ENCODE results near the gene LYSMD4.

LYSMD4 gene

GRCh38 chr15:99718421-99718820 is 14.8 kb downstream of the LYSMD4 start:
- no peak for DNase-seq (ENCODE audit: low read depth)
- no peak overlapping the region for H3K4me3 ChIP-seq (ENCODE audit: control insufficient read depth, low read depth, low read length)
- TF ChIP-seq CTCF (IDR thresholded peaks at IDR 0.05; ENCODE audit: control insufficient read depth, insufficient read depth, low read depth, low read length, missing control alignments) = no peak

- no peak for TF ChIP-seq CTCF (IDR thresholded peaks at IDR 0.05; ENCODE audit: control insufficient read depth, insufficient read depth, low read depth, low read length, missing control alignments)
- no peak overlapping the region for H3K4me3 ChIP-seq (ENCODE audit: control insufficient read depth, low read depth, low read length)
- DNase-seq (ENCODE audit: low read depth) = no peak
These were observed 15.9 kb downstream of the LYSMD4 start for GRCh38 chr15:99717161-99718009.

GRCh38 chr15:99716540-99717095 is 16.6 kb downstream of the LYSMD4 start:
- TF ChIP-seq CTCF (IDR thresholded peaks at IDR 0.05; ENCODE audit: control insufficient read depth, insufficient read depth, low read depth, low read length, missing control alignments) = no peak
- no peak for DNase-seq (ENCODE audit: low read depth)
- no peak overlapping the region for H3K4me3 ChIP-seq (ENCODE audit: control insufficient read depth, low read depth, low read length)

GRCh38 chr15:99712415-99712814 is 20.8 kb downstream of the LYSMD4 start:
- no peak overlapping the region for H3K4me3 ChIP-seq (ENCODE audit: control insufficient read depth, low read depth, low read length)
- DNase-seq (ENCODE audit: low read depth) = no peak
- no peak for TF ChIP-seq CTCF (IDR thresholded peaks at IDR 0.05; ENCODE audit: control insufficient read depth, insufficient read depth, low read depth, low read length, missing control alignments)

GRCh38 chr15:99711625-99712024 is 21.6 kb downstream of the LYSMD4 start:
- no peak for DNase-seq (ENCODE audit: low read depth)
- TF ChIP-seq CTCF (IDR thresholded peaks at IDR 0.05; ENCODE audit: control insufficient read depth, insufficient read depth, low read depth, low read length, missing control alignments) = no peak
- H3K4me3 ChIP-seq (ENCODE audit: control insufficient read depth, low read depth, low read length) = no peak overlapping the region

GRCh38 chr15:99709243-99709986 is 23.8 kb downstream of the LYSMD4 start:
- DNase-seq (ENCODE audit: low read depth) = no peak

More at GRCh38 chr15:99709243-99709986, 23.8 kb downstream of the LYSMD4 start:
- no peak overlapping the region for H3K4me3 ChIP-seq (ENCODE audit: control insufficient read depth, low read depth, low read length)
- no peak for TF ChIP-seq CTCF (IDR thresholded peaks at IDR 0.05; ENCODE audit: control insufficient read depth, insufficient read depth, low read depth, low read length, missing control alignments)

Data from AG09309 (cell line).